Progenitor cell of endocrine pancreas (in vitro differentiated cells): ENCODE results near the gene PDIA5. TPM values are rescaled to one million over a fixed set of nuclear protein-coding genes. Genes with fewer than 3 reads are reported as not detected.

Source experiments
- DNase-seq: peaks from one replicate; pipeline ENCODE4 v3.0.0; 2021; ENCODE audit warnings: low spot score; ENCODE audit not compliant: unreplicated experiment
- H3K27ac Mint-ChIP-seq: 2 replicates; pipeline ENCODE4 v1.8.0; 2021; ENCODE audit warnings: mild to moderate bottlenecking, moderate library complexity, mixed read lengths
- H3K27me3 Mint-ChIP-seq: 2 replicates; pipeline ENCODE4 v1.8.0; 2021; ENCODE audit warnings: mixed read lengths
- H3K36me3 Mint-ChIP-seq: 2 replicates; pipeline ENCODE4 v1.8.0; 2022; ENCODE audit warnings: mixed read lengths; ENCODE audit not compliant: insufficient read depth
- H3K4me1 Mint-ChIP-seq: 2 replicates; pipeline ENCODE4 v1.8.0; 2021; ENCODE audit warnings: low read depth, mixed read lengths
- H3K4me3 Mint-ChIP-seq: 2 replicates; pipeline ENCODE4 v1.8.0; 2021; ENCODE audit warnings: low read depth, mild to moderate bottlenecking, moderate library complexity, mixed read lengths
- H3K9me3 Mint-ChIP-seq: 2 replicates; pipeline ENCODE4 v1.8.0; 2021; ENCODE audit warnings: low read depth, mixed read lengths
- total RNA-seq: library from RNA; stranded (reverse); gene quantifications from 2 replicates; pipeline ENCODE4 v1.2.1, GENCODE V29; 2021
- TF ChIP-seq, protein P1 (sequence below): fragments of 200-600 bp; sonication (generic); IDR thresholded peaks from one replicate; pipeline ENCODE4 v1.5.0; 2021; ENCODE audit warnings: antibody characterized with exemption, mild to moderate bottlenecking; ENCODE audit not compliant: unreplicated experiment

The PDIA5 gene
- total RNA-seq, 1 donor from 2014 or later = 22.2 TPM

DNA sequence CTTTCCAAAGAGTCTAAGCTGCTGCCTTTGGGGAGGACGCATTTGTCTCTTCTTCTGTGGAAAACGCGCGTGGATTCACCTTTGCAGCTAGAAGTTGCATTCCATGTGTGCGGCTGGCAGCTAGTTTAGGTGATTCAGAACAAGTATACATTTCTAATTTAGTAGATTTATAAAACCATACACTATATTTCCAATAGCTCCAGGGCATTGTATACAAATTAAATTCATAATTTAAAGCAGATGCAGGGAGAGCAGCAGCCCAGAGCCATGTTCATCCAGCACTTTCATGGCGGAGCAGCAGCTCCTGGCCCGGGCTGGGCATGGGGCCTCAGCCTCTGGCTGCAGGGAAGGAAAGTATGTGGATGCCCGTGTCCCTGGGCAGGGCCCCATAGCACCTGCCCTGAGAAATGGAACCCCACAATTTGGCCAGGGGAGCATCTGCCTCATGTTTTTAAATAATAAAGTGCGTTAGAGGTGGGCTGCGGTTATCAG, 92.1 kb downstream of the PDIA5 start:
- Mint-ChIP-seq H3K36me3 (peaks cover 9% of the 10 kb centered on the region), H3K9me3 (no peaks in the 10 kb centered on the region), H3K27me3 (no peaks in the 10 kb centered on the region), H3K27ac (no peak overlapping the region), H3K4me1 (peaks cover 19% of the 10 kb centered on the region), H3K4me3 (no peak overlapping the region)
- DNase-seq = no peak
- TF ChIP-seq, protein P1, sequence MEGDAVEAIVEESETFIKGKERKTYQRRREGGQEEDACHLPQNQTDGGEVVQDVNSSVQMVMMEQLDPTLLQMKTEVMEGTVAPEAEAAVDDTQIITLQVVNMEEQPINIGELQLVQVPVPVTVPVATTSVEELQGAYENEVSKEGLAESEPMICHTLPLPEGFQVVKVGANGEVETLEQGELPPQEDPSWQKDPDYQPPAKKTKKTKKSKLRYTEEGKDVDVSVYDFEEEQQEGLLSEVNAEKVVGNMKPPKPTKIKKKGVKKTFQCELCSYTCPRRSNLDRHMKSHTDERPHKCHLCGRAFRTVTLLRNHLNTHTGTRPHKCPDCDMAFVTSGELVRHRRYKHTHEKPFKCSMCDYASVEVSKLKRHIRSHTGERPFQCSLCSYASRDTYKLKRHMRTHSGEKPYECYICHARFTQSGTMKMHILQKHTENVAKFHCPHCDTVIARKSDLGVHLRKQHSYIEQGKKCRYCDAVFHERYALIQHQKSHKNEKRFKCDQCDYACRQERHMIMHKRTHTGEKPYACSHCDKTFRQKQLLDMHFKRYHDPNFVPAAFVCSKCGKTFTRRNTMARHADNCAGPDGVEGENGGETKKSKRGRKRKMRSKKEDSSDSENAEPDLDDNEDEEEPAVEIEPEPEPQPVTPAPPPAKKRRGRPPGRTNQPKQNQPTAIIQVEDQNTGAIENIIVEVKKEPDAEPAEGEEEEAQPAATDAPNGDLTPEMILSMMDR = no peak

DNA sequence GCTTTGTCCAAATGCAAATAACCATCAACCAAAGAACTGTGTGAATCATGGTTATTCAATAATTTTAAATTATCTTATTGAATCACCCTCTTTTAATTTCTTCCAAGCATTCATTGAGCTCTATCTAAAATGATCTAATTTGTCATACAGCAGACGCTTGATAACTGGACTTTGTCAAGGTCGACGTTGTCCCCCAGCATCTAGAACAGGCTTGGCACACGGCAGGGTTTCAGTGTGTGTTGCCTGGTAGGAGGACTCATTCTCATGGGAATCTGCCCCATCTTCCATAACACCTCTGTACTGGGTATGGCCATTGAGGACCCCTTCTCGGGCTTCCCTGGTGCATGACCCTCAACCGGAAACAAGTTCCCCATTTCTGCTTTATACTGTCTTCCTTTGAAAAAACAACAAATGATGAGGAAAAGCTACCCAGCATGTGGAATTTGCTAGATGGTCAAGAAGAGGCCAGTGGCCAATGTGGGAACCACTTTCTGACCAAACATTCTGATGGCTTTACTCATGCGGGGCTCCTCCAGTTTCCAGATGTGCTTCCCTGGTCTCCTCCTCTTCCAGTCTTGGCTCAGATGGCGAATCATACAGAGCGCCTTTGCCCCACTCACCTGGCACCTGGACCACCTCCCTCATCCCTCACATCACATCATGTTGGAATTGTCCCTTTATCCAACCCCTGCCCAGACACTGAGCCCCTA, 93.3 kb downstream of the PDIA5 start:
- Mint-ChIP-seq H3K4me1 (peaks cover 19% of the 10 kb centered on the region), H3K36me3 (peaks cover 16% of the 10 kb centered on the region), H3K9me3 (peaks cover 4% of the 10 kb centered on the region), H3K27me3 (no peaks in the 10 kb centered on the region), H3K4me3 (no peak overlapping the region), H3K27ac (no peak overlapping the region)
- DNase-seq = no peak
- TF ChIP-seq, protein P1 = no peak

DNA sequence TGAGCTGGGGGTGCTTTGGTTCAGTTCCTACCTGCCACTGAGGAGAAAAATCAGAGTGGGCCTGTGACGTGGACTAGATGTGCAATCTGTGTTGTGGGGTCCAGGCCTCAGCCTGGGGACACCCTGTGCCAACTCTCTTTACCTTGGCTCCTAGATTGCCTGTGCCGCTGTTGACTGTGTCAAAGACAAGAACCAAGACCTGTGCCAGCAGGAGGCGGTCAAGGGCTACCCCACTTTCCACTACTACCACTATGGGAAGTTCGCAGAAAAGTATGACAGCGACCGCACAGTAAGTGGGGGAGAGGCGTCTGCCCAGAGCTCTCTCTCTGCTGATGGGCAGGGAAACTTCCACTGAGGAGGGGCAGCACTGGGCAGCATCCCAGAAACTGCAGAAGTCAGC, 94.3 kb downstream of the PDIA5 start:
- Mint-ChIP-seq H3K4me1 (peaks cover 19% of the 10 kb centered on the region), H3K36me3 (peaks cover 19% of the 10 kb centered on the region), H3K27ac (no peak overlapping the region), H3K4me3 (no peak overlapping the region), H3K9me3 (peaks cover 5% of the 10 kb centered on the region), H3K27me3 (no peaks in the 10 kb centered on the region)
- TF ChIP-seq, protein P1 = no peak
- no peak for DNase-seq

DNA sequence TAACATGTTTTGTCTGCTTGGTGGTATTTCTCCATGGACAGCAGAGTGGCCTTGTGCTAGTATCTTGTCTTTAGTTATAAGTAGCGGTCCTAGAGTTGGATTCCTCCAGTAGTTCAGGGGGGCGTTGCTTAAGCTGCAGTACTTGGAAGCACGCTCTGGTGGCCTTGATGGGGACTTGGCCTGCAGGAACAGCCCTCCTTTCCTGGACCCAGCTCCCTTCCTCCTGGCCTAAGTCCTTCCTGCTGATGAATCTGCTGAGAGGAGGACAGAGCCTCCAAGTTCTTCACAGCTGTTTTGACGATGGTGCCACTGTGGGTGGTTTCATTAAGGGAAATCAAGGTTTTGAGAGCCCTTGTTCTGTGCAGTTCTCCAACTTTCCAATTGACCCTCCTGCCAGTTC, 96.3 kb downstream of the PDIA5 start:
- DNase-seq = no peak
- Mint-ChIP-seq H3K4me3 (no peak overlapping the region), H3K9me3 (peaks cover 8% of the 10 kb centered on the region), H3K4me1 (peaks cover 5% of the 10 kb centered on the region), H3K36me3 (peaks cover 27% of the 10 kb centered on the region), H3K27ac (no peak overlapping the region), H3K27me3 (no peaks in the 10 kb centered on the region)
- TF ChIP-seq, protein P1 = no peak

DNA sequence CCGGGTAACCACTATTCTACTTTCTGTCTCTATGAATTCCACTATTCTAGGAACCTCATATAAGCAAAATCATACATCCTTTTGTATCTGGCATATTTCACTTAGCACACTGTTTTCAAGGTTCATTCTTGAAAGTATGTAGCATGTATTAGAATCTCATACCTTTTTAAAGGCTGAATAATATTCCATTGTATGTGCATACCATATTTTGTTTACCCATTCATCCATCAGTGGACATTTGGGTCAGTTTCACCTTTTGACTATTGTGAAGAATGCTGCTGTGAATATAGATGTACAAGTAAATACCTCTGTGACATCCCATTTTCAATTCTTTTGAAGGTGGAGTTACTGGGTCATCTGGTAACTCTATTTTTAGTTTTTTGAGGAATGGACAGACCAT, 98.3 kb downstream of the PDIA5 start:
- peaks cover 28% of the 10 kb centered on the region for H3K36me3 Mint-ChIP-seq

More for the DNA sequence above, 98.3 kb downstream of the PDIA5 start:
- DNase-seq = no peak
- Mint-ChIP-seq H3K4me3 (no peak overlapping the region), H3K27ac (peak overlapping the region; percentile 4), H3K4me1 (peaks cover 11% of the 10 kb centered on the region), H3K9me3 (peaks cover 8% of the 10 kb centered on the region), H3K27me3 (no peaks in the 10 kb centered on the region)
- TF ChIP-seq, protein P1 = no peak
